ENCODE results near the gene MAML3.

The MAML3 gene

DNA sequence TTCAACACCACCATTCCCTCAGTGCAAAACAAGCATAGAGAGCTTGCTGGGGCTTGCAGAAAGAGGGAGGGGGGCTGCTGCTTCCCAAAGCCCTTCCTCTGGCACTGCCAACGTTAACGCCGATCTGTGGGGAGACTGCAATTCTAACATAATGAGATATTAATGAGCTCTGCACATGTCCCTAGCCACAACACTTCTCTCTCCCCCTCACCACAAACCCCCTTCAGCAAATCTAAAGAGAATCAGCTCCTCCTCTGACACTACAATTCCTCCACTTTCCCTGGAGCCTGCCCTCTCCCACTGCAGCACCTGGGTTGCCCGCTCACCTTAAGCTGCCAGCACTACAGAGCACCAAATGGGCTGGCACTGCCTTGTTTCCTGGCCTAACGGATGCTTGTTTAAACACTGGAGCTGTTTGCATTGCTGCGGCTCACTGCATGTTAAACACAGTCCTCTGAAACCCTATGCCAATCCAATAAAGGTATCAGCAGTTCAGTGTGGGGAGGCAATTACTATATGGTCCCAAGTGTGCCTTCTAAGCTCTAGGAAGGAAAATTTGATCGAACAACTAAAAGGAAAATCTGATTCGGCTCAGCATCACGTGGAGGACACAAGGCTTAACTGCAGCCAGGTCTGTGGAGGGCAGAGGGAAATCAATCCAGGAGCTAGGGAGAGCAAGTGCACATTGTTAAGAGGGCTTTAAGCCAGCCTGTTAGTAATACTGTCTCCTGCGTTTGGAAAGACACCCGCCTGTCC lies 232.4 kb downstream of the MAML3 start:
- TF ChIP-seq GATA2 (IDR thresholded peaks at IDR 0.05; ENCODE audit: low read depth, low read length), result no peak
- TF ChIP-seq GATA3 (IDR thresholded peaks at IDR 0.05; ENCODE audit: low read depth, low read length), result no peak

DNA sequence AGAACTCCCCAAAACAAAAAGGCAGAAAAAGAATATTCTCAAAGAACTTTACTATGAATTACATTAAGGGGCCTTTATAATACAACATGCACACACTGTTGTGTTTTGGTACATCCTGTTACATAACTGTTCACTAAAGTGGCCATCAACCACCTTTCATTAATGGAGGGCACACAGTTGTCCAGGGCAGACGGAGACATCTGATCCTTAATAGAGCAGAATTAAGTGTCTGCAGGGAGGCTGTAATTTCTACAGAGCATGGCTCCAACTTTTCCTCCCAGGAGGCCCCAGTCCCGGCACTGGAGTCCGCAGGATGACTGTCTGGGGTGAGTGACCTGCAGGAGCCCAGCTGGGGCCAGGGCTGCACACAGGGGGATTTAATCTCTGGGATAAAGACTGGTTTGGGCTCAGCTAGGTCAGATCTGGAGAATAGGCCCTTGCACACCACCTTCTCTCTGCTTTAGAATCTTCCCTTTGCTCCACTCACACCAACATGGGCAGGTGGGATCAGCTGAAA lies 233.4 kb downstream of the MAML3 start:
- TF ChIP-seq GATA3 (IDR thresholded peaks at IDR 0.05; ENCODE audit: low read depth, low read length) (no peak), GATA2 (IDR thresholded peaks at IDR 0.05; ENCODE audit: low read depth, low read length) (no peak)

DNA sequence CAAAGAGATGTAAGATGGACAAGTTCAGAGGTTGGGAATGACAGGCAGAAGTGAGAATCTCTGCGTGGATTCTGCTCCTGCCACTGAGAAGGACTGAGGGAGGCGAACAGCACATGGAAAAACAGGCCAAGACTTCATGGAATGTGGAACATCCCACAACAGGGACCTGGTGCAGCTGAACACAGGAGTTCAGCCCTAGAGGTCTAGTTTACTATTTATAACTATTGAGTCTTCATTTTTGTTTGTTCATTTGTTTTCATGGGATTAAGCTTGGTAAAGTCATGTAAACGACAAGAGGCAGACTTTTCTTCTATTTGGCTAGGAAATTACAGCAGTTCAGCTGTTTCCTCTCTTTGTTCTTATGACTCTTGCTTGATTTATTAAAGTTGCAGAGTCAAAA lies 234.5 kb downstream of the MAML3 start:
- TF ChIP-seq GATA2 (IDR thresholded peaks at IDR 0.05; ENCODE audit: low read depth, low read length) (no peak), GATA3 (IDR thresholded peaks at IDR 0.05; ENCODE audit: low read depth, low read length) (no peak)

DNA sequence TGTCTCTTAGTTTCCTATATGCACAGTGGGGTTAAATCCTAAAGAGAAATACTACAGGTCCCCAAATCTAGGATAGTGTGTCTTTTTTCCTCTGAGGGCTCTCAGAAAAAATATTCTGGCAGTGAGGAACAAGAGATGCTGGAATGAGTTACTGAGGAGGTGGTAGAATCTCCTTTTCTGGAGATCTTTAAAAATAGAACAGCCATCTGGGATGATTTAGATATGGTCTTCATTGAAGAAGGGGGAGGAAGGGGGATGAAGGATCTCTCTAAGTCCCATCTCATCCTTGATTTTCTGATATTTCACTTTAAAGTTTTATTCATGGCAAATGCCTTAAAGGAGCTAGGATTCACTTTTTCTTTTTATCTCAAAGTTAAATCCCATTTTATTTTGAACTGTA lies 235.0 kb downstream of the MAML3 start:
- no peak for TF ChIP-seq GATA3 (IDR thresholded peaks at IDR 0.05; ENCODE audit: low read depth, low read length)
- TF ChIP-seq GATA2 (IDR thresholded peaks at IDR 0.05; ENCODE audit: low read depth, low read length), result no peak

DNA sequence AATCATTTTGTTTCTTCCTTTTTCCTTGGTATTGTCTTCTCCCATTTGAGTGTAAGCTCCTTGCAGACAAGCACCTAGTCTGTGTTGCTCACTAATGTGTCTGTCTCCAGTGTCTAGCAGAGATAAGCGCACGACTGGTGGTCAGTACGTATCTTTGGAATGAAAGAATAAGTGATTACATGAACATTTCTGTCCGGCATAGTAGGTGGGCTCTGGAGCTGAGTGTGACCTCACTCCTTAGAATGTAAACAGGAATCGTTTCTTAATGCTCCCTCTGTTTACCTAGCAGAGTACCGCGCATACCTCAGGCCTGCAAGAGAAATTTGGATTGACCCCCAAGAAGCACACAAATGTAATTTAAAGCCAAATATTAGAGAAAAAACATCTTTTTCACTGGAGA lies 235.4 kb downstream of the MAML3 start:
- TF ChIP-seq GATA3 (IDR thresholded peaks at IDR 0.05; ENCODE audit: low read depth, low read length), result no peak
- no peak for TF ChIP-seq GATA2 (IDR thresholded peaks at IDR 0.05; ENCODE audit: low read depth, low read length)

DNA sequence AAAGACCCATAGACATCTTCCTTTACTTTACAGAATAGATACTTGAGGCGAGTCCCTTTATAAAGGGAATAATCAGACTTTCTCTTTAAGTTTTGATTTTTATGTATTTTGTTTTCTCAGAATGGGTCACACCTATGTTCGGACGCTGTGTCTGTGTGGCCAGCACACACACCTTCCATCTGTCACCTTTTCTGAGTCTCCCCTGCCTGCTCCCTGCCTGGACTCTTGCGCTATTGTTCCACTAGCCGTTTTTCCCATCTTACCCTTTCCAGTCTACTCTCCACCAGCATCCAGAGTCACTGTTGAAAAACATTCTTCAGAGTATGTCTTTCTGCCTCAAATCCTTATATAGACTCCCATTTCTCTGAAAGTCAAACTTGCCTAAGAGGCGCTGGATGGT lies 236.1 kb downstream of the MAML3 start:
- TF ChIP-seq GATA2 (IDR thresholded peaks at IDR 0.05; ENCODE audit: low read depth, low read length) (no peak), GATA3 (IDR thresholded peaks at IDR 0.05; ENCODE audit: low read depth, low read length) (no peak)

DNA sequence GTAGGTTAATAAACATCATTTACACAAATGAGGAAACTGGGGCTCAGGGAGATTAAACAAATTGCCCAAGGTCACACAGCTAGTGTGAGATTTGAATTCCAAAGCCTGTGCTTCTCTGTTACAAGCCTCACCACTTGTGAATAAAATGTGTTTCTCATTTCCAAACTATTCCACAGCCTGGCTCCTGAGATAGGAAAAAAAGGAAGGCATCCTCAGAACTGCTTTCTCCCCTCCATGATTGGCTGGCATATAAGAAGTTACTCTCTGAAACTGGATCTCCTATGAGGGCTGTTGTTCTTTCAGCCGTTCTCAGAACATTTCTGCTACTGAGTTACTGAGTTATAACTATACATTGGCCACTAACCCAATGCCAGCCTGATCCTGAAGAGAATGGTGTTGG lies 237.9 kb downstream of the MAML3 start:
- no peak for TF ChIP-seq GATA3 (IDR thresholded peaks at IDR 0.05; ENCODE audit: low read depth, low read length)

DNA sequence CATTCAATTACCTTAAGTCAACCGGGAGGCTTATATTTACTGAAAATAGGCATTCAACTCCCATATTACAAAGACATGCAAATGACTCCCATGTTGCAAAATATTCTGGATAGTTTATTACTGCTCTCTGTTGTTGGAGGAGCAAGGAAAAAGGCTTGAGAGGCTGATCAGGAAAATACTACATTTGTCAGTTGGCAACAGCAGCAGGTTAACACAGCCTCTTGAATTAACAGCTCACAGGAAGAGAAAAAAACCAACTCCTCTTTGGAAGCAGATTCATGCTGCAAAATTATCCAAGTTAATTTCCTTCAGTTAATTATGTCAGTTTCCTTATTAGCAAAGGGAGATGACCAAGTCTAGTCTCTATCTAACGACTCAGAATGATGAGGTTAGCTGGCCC lies 238.9 kb downstream of the MAML3 start:
- TF ChIP-seq GATA2 (IDR thresholded peaks at IDR 0.05; ENCODE audit: low read depth, low read length), result no peak
- TF ChIP-seq GATA3 (IDR thresholded peaks at IDR 0.05; ENCODE audit: low read depth, low read length), result no peak

DNA sequence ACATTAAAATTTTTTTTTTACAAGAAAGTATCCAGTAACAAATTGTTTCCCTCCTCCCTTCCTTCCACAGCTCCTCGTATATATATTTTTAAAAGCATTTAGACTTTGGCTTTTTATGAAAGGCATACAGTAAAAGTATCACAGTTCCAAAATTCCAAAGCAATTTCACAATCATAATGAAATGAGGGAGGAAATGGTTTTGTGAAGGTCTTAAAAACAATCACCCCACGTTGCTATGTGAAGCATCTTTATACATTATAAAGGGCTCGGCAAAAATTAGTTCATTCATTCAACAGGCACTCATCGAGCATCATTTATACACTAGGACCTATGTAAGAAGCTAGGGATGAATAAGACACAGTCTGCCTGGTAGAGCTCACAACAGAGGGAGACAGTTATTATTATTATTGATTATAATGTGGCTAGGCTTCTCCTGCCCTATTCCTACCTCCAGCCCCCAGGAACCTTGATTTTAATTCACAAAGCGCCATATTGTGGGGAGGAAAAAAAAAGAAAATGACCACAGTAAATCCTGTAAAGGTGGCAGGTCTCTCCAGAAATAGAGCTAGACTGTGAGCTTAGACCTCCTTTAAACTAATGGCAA lies 239.9 kb downstream of the MAML3 start:
- TF ChIP-seq GATA3 (IDR thresholded peaks at IDR 0.05; ENCODE audit: low read depth, low read length) (no peak), GATA2 (IDR thresholded peaks at IDR 0.05; ENCODE audit: low read depth, low read length) (no peak)

DNA sequence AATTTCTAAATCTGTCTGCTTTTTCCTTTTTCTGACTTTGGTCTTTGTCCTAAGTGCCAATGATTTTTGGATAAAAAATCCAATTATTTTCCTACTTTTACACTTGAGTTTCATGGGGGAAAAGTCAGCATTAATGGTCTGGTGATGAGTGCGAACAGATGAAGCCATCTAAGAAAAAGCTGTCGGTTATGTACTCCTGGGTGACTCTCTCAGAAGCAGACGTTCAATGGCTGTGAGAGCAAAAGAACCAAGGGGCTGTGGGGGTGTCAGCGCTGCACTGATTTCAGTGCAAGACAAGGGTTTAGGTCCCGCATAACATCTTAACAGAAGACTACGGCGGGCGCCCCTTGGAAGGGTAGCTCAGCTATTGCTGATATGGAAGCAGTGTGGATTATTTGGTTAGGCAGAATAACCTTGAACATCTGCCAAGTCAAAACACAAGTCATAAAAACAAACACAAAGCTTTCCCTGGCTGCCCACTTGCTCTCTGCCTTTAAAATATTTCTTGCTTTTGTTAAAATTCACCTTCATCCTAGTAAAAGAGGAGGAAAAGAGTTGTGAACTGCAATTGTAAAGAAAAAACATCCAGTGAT lies 240.5 kb downstream of the MAML3 start:
- TF ChIP-seq GATA3 (IDR thresholded peaks at IDR 0.05; ENCODE audit: low read depth, low read length) (no peak), GATA2 (IDR thresholded peaks at IDR 0.05; ENCODE audit: low read depth, low read length) (0 out of 2 replicates have a peak, but pooled peaks have one; percentile 8)

DNA sequence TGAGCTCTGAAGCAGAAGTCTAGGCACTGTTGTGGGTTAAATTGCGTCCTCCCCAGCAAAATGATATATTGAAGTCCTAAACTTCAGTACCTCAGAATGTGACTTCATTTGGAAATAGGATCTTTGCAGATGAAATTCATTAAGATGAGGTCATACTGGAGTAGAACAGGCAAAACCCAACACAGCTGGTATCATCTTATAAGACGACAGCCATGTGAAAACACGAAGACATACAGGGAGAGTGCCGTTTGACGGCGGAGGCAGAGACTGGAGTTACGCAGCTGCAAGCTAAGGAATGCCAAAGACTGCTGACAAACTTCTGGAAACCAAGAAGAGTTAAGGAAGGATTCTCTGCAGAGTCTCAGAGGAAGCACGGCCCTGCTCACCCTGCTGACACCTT lies 241.5 kb downstream of the MAML3 start:
- TF ChIP-seq GATA2 (IDR thresholded peaks at IDR 0.05; ENCODE audit: low read depth, low read length) (no peak), GATA3 (IDR thresholded peaks at IDR 0.05; ENCODE audit: low read depth, low read length) (no peak)

DNA sequence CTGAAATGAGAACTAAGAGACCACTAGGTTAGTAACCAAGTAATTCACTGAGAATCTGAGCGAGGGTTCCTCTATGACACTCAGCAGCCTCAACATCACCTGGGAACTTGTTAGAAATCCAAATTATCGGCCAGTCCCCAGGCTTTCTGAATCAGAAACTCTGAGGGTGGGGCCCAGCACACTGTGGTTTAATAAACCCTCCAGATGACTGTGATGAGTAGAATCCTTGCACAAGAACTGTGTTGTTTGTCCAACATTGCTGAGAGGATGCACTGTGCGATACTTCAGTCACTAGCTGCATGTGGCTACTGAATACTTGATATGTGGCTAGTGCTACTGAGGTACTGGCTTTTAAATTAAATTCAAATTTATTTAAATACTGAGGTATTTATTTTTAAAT lies 243.9 kb downstream of the MAML3 start:
- TF ChIP-seq GATA3 (IDR thresholded peaks at IDR 0.05; ENCODE audit: low read depth, low read length) (no peak), GATA2 (IDR thresholded peaks at IDR 0.05; ENCODE audit: low read depth, low read length) (no peak)

DNA sequence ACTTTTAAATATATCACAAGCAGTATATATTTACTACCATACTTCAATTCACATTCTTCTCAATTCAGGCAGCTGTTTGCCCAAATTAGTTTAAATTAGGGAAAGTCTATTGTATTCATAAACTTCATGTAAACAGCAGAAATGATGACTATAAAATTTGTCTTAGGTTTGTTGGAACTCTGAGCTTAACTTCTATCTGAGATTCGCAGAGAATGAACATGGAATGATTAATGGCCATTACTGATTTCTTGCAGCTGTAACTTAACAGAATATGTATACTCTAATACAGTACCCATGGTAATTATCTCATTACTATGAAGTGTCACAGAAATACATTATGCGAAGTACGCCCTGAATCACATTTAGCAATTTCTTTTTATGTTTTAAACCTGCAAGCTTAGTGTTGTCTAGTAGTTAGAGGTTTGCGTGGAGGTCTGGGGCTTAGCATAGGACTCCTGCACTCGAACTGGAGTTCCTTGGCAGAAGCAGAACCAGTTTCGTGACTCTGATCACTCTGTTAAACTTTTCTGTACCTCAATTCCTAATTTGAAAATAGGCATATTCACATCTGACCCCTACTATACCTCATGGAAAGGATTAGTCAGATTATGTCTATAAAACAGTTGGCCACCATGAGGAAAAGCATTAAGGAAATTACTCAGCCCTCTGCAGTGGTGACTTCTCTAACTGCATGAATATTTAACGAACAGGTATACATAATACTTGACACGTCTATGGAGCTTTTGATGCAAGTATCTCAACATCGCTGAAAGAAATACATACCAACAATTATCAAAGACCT lies 245.1 kb downstream of the MAML3 start:
- TF ChIP-seq GATA3 (IDR thresholded peaks at IDR 0.05; ENCODE audit: low read depth, low read length) (no peak), GATA2 (IDR thresholded peaks at IDR 0.05; ENCODE audit: low read depth, low read length) (no peak)
